ENCODE results near the gene CACNB1.

Gene CACNB1

GRCh38 chr17:39225308-39225958 is 28.0 kb upstream of the CACNB1 start, which contains the start of gene STAC2:
STAC2 (minus strand) TSS chr17:39225945; CDS start chr17:39225502, 443 bp downstream.
- no peak for DNase-seq

GRCh38 chr17:39224778-39225307 is 27.4 kb upstream of the CACNB1 start:
- no peak for DNase-seq

- no peak for DNase-seq
These were observed 26.7 kb upstream of the CACNB1 start for GRCh38 chr17:39223907-39224777.

GRCh38 chr17:39222866-39223834 is 25.7 kb upstream of the CACNB1 start:
- no peak for DNase-seq

- no peak for DNase-seq
These were observed 24.7 kb upstream of the CACNB1 start for GRCh38 chr17:39222151-39222550.

- DNase-seq = no peak
These were observed 24.1 kb upstream of the CACNB1 start for GRCh38 chr17:39221572-39221971.

GRCh38 chr17:39219647-39220154 is 22.2 kb upstream of the CACNB1 start:
- no peak for DNase-seq

- no peak for DNase-seq
These were observed 21.4 kb upstream of the CACNB1 start for GRCh38 chr17:39218906-39219305.

- no peak for DNase-seq
These were observed 20.4 kb upstream of the CACNB1 start for GRCh38 chr17:39217734-39218369.

- DNase-seq = no peak
These were observed 16.4 kb upstream of the CACNB1 start for GRCh38 chr17:39213852-39214251.

GRCh38 chr17:39212841-39213480 is 15.5 kb upstream of the CACNB1 start:
- no peak for DNase-seq

GRCh38 chr17:39212195-39212810 is 14.8 kb upstream of the CACNB1 start:
- no peak for DNase-seq

- DNase-seq = no peak
These were observed 12.6 kb upstream of the CACNB1 start for GRCh38 chr17:39210093-39210434.

GRCh38 chr17:39209317-39210092 is 12.0 kb upstream of the CACNB1 start:
- peak; percentile 90 for DNase-seq

GRCh38 chr17:39208893-39209292 is 11.4 kb upstream of the CACNB1 start:
- DNase-seq = no peak

GRCh38 chr17:39208136-39208535 is 10.7 kb upstream of the CACNB1 start:
- DNase-seq = peak; percentile 55

GRCh38 chr17:39205112-39205526 is 7.7 kb upstream of the CACNB1 start:
- DNase-seq = no peak

- DNase-seq = no peak
These were observed 6.8 kb upstream of the CACNB1 start for GRCh38 chr17:39204245-39204644.

GRCh38 chr17:39200957-39201510 is 3.6 kb upstream of the CACNB1 start:
- no peak for DNase-seq
